Measurements from ENCODE around the gene ATP7B.
A peak's percentile ranks its signal among the peaks of the same experiment; 100 is the strongest.

Gene ATP7B

GRCh38 chr13:51906581-51906980, 104.7 kb downstream of the ATP7B start:
- TF ChIP-seq POLR2AphosphoS5 (IDR thresholded peaks at IDR 0.05; ENCODE audit: low read depth), result no peak
- TF ChIP-seq CTCF (IDR thresholded peaks at IDR 0.05; ENCODE audit: insufficient read depth, low read length), result no peak
- TF ChIP-seq SPI1 (IDR thresholded peaks at IDR 0.05; ENCODE audit: borderline replicate concordance, low read depth), result no peak
- TF ChIP-seq, protein P1, sequence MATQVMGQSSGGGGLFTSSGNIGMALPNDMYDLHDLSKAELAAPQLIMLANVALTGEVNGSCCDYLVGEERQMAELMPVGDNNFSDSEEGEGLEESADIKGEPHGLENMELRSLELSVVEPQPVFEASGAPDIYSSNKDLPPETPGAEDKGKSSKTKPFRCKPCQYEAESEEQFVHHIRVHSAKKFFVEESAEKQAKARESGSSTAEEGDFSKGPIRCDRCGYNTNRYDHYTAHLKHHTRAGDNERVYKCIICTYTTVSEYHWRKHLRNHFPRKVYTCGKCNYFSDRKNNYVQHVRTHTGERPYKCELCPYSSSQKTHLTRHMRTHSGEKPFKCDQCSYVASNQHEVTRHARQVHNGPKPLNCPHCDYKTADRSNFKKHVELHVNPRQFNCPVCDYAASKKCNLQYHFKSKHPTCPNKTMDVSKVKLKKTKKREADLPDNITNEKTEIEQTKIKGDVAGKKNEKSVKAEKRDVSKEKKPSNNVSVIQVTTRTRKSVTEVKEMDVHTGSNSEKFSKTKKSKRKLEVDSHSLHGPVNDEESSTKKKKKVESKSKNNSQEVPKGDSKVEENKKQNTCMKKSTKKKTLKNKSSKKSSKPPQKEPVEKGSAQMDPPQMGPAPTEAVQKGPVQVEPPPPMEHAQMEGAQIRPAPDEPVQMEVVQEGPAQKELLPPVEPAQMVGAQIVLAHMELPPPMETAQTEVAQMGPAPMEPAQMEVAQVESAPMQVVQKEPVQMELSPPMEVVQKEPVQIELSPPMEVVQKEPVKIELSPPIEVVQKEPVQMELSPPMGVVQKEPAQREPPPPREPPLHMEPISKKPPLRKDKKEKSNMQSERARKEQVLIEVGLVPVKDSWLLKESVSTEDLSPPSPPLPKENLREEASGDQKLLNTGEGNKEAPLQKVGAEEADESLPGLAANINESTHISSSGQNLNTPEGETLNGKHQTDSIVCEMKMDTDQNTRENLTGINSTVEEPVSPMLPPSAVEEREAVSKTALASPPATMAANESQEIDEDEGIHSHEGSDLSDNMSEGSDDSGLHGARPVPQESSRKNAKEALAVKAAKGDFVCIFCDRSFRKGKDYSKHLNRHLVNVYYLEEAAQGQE (IDR thresholded peaks at IDR 0.05; ENCODE audit: insufficient replicate concordance, low read depth), result no peak
- no peak for TF ChIP-seq GABPA (IDR thresholded peaks at IDR 0.05; ENCODE audit: low read depth)
- Histone ChIP-seq H3K27me3 (ENCODE audit: insufficient read depth, poor library complexity, severe bottlenecking) (no peaks in the 10 kb centered on the region), H3K27ac (replicated peaks) (no peak overlapping the region), H3K4me3 (replicated peaks; ENCODE audit: insufficient read depth, low read length) (no peak overlapping the region)
- DNase-seq (ENCODE audit: low read depth in 1 of 2, low spot score in 1 of 2), result no peak

- DNase-seq (ENCODE audit: low read depth in 1 of 2, low spot score in 1 of 2), result no peak
- Histone ChIP-seq H3K27ac (replicated peaks) (no peak overlapping the region), H3K4me3 (replicated peaks; ENCODE audit: insufficient read depth, low read length) (no peak overlapping the region), H3K27me3 (ENCODE audit: insufficient read depth, poor library complexity, severe bottlenecking) (no peaks in the 10 kb centered on the region)
- no peak for TF ChIP-seq GABPA (IDR thresholded peaks at IDR 0.05; ENCODE audit: low read depth)
- TF ChIP-seq, protein P1 (IDR thresholded peaks at IDR 0.05; ENCODE audit: insufficient replicate concordance, low read depth), result no peak
- TF ChIP-seq SPI1 (IDR thresholded peaks at IDR 0.05; ENCODE audit: borderline replicate concordance, low read depth), result no peak
- TF ChIP-seq POLR2AphosphoS5 (IDR thresholded peaks at IDR 0.05; ENCODE audit: low read depth), result no peak
- TF ChIP-seq CTCF (IDR thresholded peaks at IDR 0.05; ENCODE audit: insufficient read depth, low read length), result no peak
Observed at GRCh38 chr13:51905787-51906186, 105.5 kb downstream of the ATP7B start.

GRCh38 chr13:51902776-51903175, 108.5 kb downstream of the ATP7B start:
- peak in 1 of 2 experiments; percentile 23 for DNase-seq (ENCODE audit: low read depth in 1 of 2, low spot score in 1 of 2)
- H3K27me3 ChIP-seq (ENCODE audit: insufficient read depth, poor library complexity, severe bottlenecking), result no peaks in the 10 kb centered on the region

More at GRCh38 chr13:51902776-51903175, 108.5 kb downstream of the ATP7B start:
- no peak overlapping the region for H3K4me3 ChIP-seq (replicated peaks; ENCODE audit: insufficient read depth, low read length)
- TF ChIP-seq SPI1 (IDR thresholded peaks at IDR 0.05; ENCODE audit: borderline replicate concordance, low read depth), result no peak
- no peak for TF ChIP-seq GABPA (IDR thresholded peaks at IDR 0.05; ENCODE audit: low read depth)
- TF ChIP-seq, protein P1 (IDR thresholded peaks at IDR 0.05; ENCODE audit: insufficient replicate concordance, low read depth), result no peak
- TF ChIP-seq POLR2AphosphoS5 (IDR thresholded peaks at IDR 0.05; ENCODE audit: low read depth), result no peak
- TF ChIP-seq CTCF (IDR thresholded peaks at IDR 0.05; ENCODE audit: insufficient read depth, low read length), result no peak
- H3K27ac ChIP-seq (replicated peaks), result no peak overlapping the region
